WTC11 (cell line): ENCODE results near the gene CLEC3A. TPM values are rescaled to one million over a fixed set of nuclear protein-coding genes. Genes with fewer than 3 reads are reported as not detected.

Experiments used
- ATAC-seq: fragments of 200-7000 bp; cut with Tn5 transposase; 2 replicates; pipeline ENCODE4 v1.10.0; 2021; ENCODE audit warnings: mild to moderate bottlenecking, moderate library complexity
- CTCF ChIA-PET: fragments of 300-600 bp; sonication (Branson Sonifier 250); formaldehyde crosslinking; loops from one replicate; lab custom pipeline; 2021; ENCODE audit warnings: antibody characterized with exemption; lab: Charles Lee
- POLR2A ChIA-PET: fragments of 350-600 bp; sonication (Branson Sonifier 250); formaldehyde crosslinking; loops from one replicate; lab custom pipeline; 2021; ENCODE audit warnings: antibody characterized with exemption; lab: Charles Lee
- DNase-seq: peaks from one replicate; pipeline ENCODE4 v3.0.0; 2021; ENCODE audit warnings: low spot score
- H3K27ac Mint-ChIP-seq: 2 replicates; pipeline ENCODE4 v1.8.0; 2021; ENCODE audit warnings: mixed read lengths
- H3K27me3 Mint-ChIP-seq: 2 replicates; pipeline ENCODE4 v1.8.0; 2021; ENCODE audit warnings: low read depth, mild to moderate bottlenecking, moderate library complexity, mixed read lengths
- H3K36me3 Mint-ChIP-seq: 2 replicates; pipeline ENCODE4 v1.8.0; 2021; ENCODE audit warnings: mixed read lengths
- H3K4me1 Mint-ChIP-seq: 2 replicates; pipeline ENCODE4 v1.8.0; 2022; ENCODE audit warnings: mixed read lengths
- H3K4me3 Mint-ChIP-seq: 2 replicates; pipeline ENCODE4 v1.8.0; 2021; ENCODE audit warnings: mild to moderate bottlenecking, moderate library complexity, mixed read lengths
- H3K9me3 Mint-ChIP-seq: 2 replicates; pipeline ENCODE4 v1.8.0; 2021; ENCODE audit warnings: mixed read lengths
- ETV6 ChIP-seq: sonication (generic); formaldehyde crosslinking; IDR thresholded peaks from 2 replicates; pipeline ENCODE4 v1.8.1; 2022; ENCODE audit warnings: mild to moderate bottlenecking, missing genetic modification reagents
- FOXK1 ChIP-seq: sonication (generic); formaldehyde crosslinking; IDR thresholded peaks from 2 replicates; pipeline ENCODE4 v1.8.0; 2022; ENCODE audit warnings: mild to moderate bottlenecking, moderate library complexity, missing genetic modification reagents
- FOXP1 ChIP-seq: sonication (generic); formaldehyde crosslinking; IDR thresholded peaks from 2 replicates; pipeline ENCODE4 v1.8.0; 2022; ENCODE audit warnings: missing genetic modification reagents, mild to moderate bottlenecking, moderate library complexity, borderline replicate concordance
- HMGA2 ChIP-seq: fragments of 250-450 bp; sonication (Bioruptor Pico); IDR thresholded peaks from 2 replicates; pipeline ENCODE4 v1.4.0; 2021; ENCODE audit warnings: mild to moderate bottlenecking, moderate library complexity
- NFYB ChIP-seq: sonication (generic); formaldehyde crosslinking; conservative IDR thresholded peaks from 2 replicates; pipeline ENCODE4 v1.8.0; 2022; ENCODE audit warnings: low read depth, missing genetic modification reagents
- NR1H2 ChIP-seq: sonication (generic); formaldehyde crosslinking; IDR thresholded peaks from 2 replicates; pipeline ENCODE4 v1.9.0; 2021; ENCODE audit warnings: mild to moderate bottlenecking, moderate library complexity, missing genetic modification reagents
- RORB ChIP-seq: fragments of 250-450 bp; sonication (Bioruptor Pico); IDR thresholded peaks from 2 replicates; pipeline ENCODE4 v1.9.0; 2021; ENCODE audit warnings: mild to moderate bottlenecking
- TCF7 ChIP-seq: sonication (generic); formaldehyde crosslinking; IDR thresholded peaks from 2 replicates; pipeline ENCODE4 v1.8.0; 2022; ENCODE audit warnings: mild to moderate bottlenecking, low read depth, missing genetic modification reagents, moderate library complexity
- TP53 ChIP-seq: sonication (generic); formaldehyde crosslinking; IDR thresholded peaks from 2 replicates; pipeline ENCODE4 v1.8.1; 2023; ENCODE audit warnings: mild to moderate bottlenecking, missing genetic modification reagents
- ZNF317 ChIP-seq: sonication (generic); formaldehyde crosslinking; IDR thresholded peaks from 2 replicates; pipeline ENCODE4 v1.8.1; 2023; ENCODE audit warnings: low read depth, mild to moderate bottlenecking, moderate library complexity, missing genetic modification reagents, borderline replicate concordance
- ZNF671 ChIP-seq: fragments of 250-450 bp; sonication (Bioruptor Pico); IDR thresholded peaks from 2 replicates; pipeline ENCODE4 v1.8.0; 2021; ENCODE audit warnings: mild to moderate bottlenecking
- total RNA-seq: library from RNA; stranded (reverse); gene quantifications from 3 replicates; pipeline ENCODE4 v1.2.3, GENCODE V29; 2021
- TF ChIP-seq, protein P1 (sequence below): fragments of 200-600 bp; IDR thresholded peaks from 2 replicates; pipeline ENCODE4 v1.8.0; 2022; ENCODE audit warnings: antibody characterized with exemption
- TF ChIP-seq, protein P2 (sequence below): fragments of 250-450 bp; sonication (Bioruptor Pico); IDR thresholded peaks from 2 replicates; pipeline ENCODE4 v2.1.2; 2022; ENCODE audit warnings: mild to moderate bottlenecking, moderate library complexity
- TF ChIP-seq, protein P3 (sequence below): sonication (generic); formaldehyde crosslinking; conservative IDR thresholded peaks from 2 replicates; pipeline ENCODE4 v1.8.1; 2023; ENCODE audit warnings: mild to moderate bottlenecking, low read depth, missing genetic modification reagents, moderate library complexity
- TF ChIP-seq, protein P4 (sequence below): sonication (generic); formaldehyde crosslinking; IDR thresholded peaks from 2 replicates; pipeline ENCODE4 v1.8.1; 2023; ENCODE audit warnings: mild to moderate bottlenecking, missing genetic modification reagents, moderate library complexity
- TF ChIP-seq, protein P5 (sequence below): sonication (generic); formaldehyde crosslinking; IDR thresholded peaks from 2 replicates; pipeline ENCODE4 v1.8.1; 2022; ENCODE audit warnings: mild to moderate bottlenecking, missing genetic modification reagents, moderate library complexity, borderline replicate concordance
- TF ChIP-seq, protein P6 (sequence below): sonication (generic); formaldehyde crosslinking; IDR thresholded peaks from 2 replicates; pipeline ENCODE4 v1.8.1; 2022; ENCODE audit warnings: low read depth, mild to moderate bottlenecking, moderate library complexity, missing genetic modification reagents, borderline replicate concordance
- TF ChIP-seq, protein P7 (sequence below): sonication (generic); formaldehyde crosslinking; IDR thresholded peaks from 2 replicates; pipeline ENCODE4 v1.8.1; 2023; ENCODE audit warnings: mild to moderate bottlenecking, missing genetic modification reagents, borderline replicate concordance

The CLEC3A gene
- total RNA-seq, 1 experiment from 2014 or later = not detected

DNA sequence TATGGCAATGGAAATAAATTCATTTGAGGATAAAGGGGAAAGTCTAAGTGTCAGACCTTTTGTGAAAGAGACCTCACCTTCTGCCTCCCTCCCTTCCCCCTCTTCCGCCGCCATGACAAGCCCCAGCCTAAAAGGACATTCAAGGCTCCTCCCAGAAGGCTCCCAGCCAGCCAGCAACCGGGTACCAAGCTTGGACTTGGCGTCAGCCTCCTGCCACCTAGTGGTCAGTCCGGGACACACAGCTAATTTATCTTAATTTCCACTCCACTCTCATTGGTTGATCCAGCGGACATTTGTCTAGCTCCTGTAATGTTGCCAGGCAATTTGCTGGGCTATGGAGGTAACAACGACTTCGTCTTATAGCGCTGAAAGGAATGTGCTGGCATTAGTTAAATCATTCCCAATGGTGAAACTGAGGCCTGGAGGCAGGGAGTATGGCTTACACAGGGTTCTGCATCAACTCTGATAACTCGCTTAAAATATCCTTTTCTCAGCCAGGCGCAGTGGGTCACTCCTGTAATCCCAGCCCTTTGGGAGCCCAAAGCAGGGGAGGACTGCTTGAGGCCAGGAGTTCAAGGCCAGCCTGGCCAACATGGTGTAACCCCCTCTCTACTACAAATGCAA, 19.3 kb upstream of the CLEC3A start:
- TF ChIP-seq, protein P1, sequence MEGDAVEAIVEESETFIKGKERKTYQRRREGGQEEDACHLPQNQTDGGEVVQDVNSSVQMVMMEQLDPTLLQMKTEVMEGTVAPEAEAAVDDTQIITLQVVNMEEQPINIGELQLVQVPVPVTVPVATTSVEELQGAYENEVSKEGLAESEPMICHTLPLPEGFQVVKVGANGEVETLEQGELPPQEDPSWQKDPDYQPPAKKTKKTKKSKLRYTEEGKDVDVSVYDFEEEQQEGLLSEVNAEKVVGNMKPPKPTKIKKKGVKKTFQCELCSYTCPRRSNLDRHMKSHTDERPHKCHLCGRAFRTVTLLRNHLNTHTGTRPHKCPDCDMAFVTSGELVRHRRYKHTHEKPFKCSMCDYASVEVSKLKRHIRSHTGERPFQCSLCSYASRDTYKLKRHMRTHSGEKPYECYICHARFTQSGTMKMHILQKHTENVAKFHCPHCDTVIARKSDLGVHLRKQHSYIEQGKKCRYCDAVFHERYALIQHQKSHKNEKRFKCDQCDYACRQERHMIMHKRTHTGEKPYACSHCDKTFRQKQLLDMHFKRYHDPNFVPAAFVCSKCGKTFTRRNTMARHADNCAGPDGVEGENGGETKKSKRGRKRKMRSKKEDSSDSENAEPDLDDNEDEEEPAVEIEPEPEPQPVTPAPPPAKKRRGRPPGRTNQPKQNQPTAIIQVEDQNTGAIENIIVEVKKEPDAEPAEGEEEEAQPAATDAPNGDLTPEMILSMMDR = peak; percentile 89
- peak; percentile 82 for TF ChIP-seq NFYB (CRISPR knock-in tag)
- no peak for TF ChIP-seq TP53 (CRISPR knock-in tag)
- peak; percentile 61; the same call in 1 of the 2 replicates for TF ChIP-seq ETV6
- no peak for TF ChIP-seq ZNF671 (CRISPR knock-in tag)
- no peak for TF ChIP-seq FOXP1 (CRISPR knock-in tag)
- ChIA-PET CTCF (interaction anchor here (0.6 to 4.9 kb wide), 64 partner anchors 9 to 615 kb away, joined by 3 to 68 read pairs (median 4); partner anchors contain the start of genes ADAMTS18, CLEC3A, NUDT7 and VAT1L), POLR2A (interaction anchor here (0.9 to 1.3 kb wide), 3 partner anchors 13 to 51 kb away, joined by 3 to 4 read pairs (median 4); no protein-coding TSS in a partner anchor)
- Mint-ChIP-seq H3K27me3 (peaks cover 14% of the 10 kb centered on the region), H3K9me3 (peaks cover 14% of the 10 kb centered on the region), H3K36me3 (peaks cover 6% of the 10 kb centered on the region), H3K4me1 (peaks cover 29% of the 10 kb centered on the region), H3K27ac (no peak overlapping the region), H3K4me3 (no peak overlapping the region)
- DNase-seq = peak; percentile 94
- ATAC-seq = peak; percentile 92

DNA sequence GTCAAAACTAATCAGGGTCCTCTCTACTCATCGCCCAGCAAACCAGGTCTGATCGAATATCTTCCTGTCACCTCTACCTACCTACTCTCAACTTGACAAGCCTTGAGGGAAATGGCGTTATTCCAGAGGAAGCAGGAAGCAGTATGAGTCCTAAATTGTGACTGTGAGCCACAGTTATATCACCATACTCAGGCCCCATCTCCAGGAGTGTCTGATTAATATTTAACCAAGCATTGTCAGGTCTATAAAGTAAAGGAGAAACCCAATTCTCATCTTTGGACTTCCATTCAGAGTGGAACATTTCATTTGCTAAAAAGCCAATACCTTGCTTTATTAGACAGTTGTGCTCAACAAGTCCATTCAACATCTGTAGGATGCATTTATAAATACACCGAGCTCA, 17.8 kb upstream of the CLEC3A start:
- ChIA-PET POLR2A (no interaction called here), CTCF (interaction anchor here (0.6 to 4.9 kb wide), 6 partner anchors 33 to 968 kb away, joined by 3 to 68 read pairs (median 13); no protein-coding TSS in a partner anchor)
- Mint-ChIP-seq H3K27ac (no peak overlapping the region), H3K9me3 (peaks cover 10% of the 10 kb centered on the region), H3K36me3 (peaks cover 2% of the 10 kb centered on the region; the same call in 1 of the 2 replicates), H3K4me1 (peaks cover 17% of the 10 kb centered on the region), H3K27me3 (peaks cover 9% of the 10 kb centered on the region), H3K4me3 (no peak overlapping the region)
- DNase-seq (no peak), ATAC-seq (no peak)
- TF ChIP-seq, protein P2, sequence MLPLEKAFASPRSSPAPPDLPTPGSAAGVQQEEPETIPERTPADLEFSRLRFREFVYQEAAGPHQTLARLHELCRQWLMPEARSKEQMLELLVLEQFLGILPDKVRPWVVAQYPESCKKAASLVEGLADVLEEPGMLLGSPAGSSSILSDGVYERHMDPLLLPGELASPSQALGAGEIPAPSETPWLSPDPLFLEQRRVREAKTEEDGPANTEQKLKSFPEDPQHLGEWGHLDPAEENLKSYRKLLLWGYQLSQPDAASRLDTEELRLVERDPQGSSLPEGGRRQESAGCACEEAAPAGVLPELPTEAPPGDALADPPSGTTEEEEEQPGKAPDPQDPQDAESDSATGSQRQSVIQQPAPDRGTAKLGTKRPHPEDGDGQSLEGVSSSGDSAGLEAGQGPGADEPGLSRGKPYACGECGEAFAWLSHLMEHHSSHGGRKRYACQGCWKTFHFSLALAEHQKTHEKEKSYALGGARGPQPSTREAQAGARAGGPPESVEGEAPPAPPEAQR = no peak
- TF ChIP-seq, protein P1 = no peak
- TF ChIP-seq RORB (CRISPR knock-in tag) (no peak), FOXK1 (no peak), TCF7 (CRISPR knock-in tag) (no peak), ZNF317 (CRISPR knock-in tag) (no peak), NR1H2 (CRISPR knock-in tag) (no peak), HMGA2 (no peak)
- TF ChIP-seq, protein P3, sequence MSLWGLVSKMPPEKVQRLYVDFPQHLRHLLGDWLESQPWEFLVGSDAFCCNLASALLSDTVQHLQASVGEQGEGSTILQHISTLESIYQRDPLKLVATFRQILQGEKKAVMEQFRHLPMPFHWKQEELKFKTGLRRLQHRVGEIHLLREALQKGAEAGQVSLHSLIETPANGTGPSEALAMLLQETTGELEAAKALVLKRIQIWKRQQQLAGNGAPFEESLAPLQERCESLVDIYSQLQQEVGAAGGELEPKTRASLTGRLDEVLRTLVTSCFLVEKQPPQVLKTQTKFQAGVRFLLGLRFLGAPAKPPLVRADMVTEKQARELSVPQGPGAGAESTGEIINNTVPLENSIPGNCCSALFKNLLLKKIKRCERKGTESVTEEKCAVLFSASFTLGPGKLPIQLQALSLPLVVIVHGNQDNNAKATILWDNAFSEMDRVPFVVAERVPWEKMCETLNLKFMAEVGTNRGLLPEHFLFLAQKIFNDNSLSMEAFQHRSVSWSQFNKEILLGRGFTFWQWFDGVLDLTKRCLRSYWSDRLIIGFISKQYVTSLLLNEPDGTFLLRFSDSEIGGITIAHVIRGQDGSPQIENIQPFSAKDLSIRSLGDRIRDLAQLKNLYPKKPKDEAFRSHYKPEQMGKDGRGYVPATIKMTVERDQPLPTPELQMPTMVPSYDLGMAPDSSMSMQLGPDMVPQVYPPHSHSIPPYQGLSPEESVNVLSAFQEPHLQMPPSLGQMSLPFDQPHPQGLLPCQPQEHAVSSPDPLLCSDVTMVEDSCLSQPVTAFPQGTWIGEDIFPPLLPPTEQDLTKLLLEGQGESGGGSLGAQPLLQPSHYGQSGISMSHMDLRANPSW = no peak
- TF ChIP-seq, protein P4, sequence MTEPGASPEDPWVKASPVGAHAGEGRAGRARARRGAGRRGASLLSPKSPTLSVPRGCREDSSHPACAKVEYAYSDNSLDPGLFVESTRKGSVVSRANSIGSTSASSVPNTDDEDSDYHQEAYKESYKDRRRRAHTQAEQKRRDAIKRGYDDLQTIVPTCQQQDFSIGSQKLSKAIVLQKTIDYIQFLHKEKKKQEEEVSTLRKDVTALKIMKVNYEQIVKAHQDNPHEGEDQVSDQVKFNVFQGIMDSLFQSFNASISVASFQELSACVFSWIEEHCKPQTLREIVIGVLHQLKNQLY = no peak
- TF ChIP-seq, protein P5, sequence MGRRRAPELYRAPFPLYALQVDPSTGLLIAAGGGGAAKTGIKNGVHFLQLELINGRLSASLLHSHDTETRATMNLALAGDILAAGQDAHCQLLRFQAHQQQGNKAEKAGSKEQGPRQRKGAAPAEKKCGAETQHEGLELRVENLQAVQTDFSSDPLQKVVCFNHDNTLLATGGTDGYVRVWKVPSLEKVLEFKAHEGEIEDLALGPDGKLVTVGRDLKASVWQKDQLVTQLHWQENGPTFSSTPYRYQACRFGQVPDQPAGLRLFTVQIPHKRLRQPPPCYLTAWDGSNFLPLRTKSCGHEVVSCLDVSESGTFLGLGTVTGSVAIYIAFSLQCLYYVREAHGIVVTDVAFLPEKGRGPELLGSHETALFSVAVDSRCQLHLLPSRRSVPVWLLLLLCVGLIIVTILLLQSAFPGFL (CRISPR knock-in tag) = no peak
- TF ChIP-seq, protein P6, sequence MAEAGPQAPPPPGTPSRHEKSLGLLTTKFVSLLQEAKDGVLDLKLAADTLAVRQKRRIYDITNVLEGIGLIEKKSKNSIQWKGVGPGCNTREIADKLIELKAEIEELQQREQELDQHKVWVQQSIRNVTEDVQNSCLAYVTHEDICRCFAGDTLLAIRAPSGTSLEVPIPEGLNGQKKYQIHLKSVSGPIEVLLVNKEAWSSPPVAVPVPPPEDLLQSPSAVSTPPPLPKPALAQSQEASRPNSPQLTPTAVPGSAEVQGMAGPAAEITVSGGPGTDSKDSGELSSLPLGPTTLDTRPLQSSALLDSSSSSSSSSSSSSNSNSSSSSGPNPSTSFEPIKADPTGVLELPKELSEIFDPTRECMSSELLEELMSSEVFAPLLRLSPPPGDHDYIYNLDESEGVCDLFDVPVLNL = no peak
- TF ChIP-seq, protein P7, sequence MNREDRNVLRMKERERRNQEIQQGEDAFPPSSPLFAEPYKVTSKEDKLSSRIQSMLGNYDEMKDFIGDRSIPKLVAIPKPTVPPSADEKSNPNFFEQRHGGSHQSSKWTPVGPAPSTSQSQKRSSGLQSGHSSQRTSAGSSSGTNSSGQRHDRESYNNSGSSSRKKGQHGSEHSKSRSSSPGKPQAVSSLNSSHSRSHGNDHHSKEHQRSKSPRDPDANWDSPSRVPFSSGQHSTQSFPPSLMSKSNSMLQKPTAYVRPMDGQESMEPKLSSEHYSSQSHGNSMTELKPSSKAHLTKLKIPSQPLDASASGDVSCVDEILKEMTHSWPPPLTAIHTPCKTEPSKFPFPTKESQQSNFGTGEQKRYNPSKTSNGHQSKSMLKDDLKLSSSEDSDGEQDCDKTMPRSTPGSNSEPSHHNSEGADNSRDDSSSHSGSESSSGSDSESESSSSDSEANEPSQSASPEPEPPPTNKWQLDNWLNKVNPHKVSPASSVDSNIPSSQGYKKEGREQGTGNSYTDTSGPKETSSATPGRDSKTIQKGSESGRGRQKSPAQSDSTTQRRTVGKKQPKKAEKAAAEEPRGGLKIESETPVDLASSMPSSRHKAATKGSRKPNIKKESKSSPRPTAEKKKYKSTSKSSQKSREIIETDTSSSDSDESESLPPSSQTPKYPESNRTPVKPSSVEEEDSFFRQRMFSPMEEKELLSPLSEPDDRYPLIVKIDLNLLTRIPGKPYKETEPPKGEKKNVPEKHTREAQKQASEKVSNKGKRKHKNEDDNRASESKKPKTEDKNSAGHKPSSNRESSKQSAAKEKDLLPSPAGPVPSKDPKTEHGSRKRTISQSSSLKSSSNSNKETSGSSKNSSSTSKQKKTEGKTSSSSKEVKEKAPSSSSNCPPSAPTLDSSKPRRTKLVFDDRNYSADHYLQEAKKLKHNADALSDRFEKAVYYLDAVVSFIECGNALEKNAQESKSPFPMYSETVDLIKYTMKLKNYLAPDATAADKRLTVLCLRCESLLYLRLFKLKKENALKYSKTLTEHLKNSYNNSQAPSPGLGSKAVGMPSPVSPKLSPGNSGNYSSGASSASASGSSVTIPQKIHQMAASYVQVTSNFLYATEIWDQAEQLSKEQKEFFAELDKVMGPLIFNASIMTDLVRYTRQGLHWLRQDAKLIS (CRISPR knock-in tag) = no peak
